Stomach (tissue), 4 donors: ENCODE measurements around the gene TAMM41.

Source experiments
- EP300 ChIP-seq: sonication (generic); formaldehyde crosslinking; IDR thresholded peaks from one replicate; pipeline ENCODE4 v1.6.1; 2017; ENCODE audit warnings: antibody characterized with exemption
- TF ChIP-seq, protein P1 (sequence below), 7 experiments: fragments of 450-650 bp in 4 of 7; fragments of 200-600 bp in 3 of 7; sonication (generic) in 3 of 7; IDR thresholded peaks; one replicate each; pipeline ENCODE4 v1.5.1; 2016 to 2019; ENCODE audit warnings: antibody characterized with exemption in 7 of 7, control low read depth in 2 of 7, mild to moderate bottlenecking in 1 of 7

DNA sequence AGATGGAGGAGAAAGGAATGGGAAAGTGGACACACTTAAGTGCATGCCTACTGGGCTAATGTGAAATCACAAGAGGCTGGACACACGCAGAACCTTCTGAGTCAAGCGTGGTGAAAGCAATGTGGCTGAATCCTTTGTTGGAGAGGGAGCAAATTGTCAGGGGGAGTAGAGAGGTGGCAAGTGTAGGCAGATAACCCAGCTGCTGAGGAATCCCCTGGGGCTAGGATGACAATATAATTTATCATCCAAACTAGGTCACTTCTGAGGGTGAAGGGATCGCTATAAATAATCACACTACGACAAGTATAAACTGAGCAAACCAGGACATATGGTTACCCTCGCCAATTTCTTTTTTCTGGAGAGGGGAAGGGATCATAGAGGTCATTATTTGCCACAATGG is 28.7 kb downstream of the TAMM41 start:
- TF ChIP-seq EP300 = no peak
- TF ChIP-seq, protein P1, sequence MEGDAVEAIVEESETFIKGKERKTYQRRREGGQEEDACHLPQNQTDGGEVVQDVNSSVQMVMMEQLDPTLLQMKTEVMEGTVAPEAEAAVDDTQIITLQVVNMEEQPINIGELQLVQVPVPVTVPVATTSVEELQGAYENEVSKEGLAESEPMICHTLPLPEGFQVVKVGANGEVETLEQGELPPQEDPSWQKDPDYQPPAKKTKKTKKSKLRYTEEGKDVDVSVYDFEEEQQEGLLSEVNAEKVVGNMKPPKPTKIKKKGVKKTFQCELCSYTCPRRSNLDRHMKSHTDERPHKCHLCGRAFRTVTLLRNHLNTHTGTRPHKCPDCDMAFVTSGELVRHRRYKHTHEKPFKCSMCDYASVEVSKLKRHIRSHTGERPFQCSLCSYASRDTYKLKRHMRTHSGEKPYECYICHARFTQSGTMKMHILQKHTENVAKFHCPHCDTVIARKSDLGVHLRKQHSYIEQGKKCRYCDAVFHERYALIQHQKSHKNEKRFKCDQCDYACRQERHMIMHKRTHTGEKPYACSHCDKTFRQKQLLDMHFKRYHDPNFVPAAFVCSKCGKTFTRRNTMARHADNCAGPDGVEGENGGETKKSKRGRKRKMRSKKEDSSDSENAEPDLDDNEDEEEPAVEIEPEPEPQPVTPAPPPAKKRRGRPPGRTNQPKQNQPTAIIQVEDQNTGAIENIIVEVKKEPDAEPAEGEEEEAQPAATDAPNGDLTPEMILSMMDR (IDR thresholded peaks at IDR 0.05) = no peak
